Gastrocnemius medialis (tissue), 4 donors: ENCODE measurements around the gene MCUR1.

ENCODE experiments used
- POLR2A ChIP-seq, 2 donors: fragments of 450-650 bp; IDR thresholded peaks; one replicate each; pipeline ENCODE4 v1.6.1; 2017; ENCODE audit warnings: antibody characterized with exemption in 2 of 2, mild to moderate bottlenecking in 2 of 2, moderate library complexity in 2 of 2
- TF ChIP-seq, protein P1 (sequence below), 5 experiments: fragments of 450-650 bp in 3 of 5; fragments of 200-600 bp in 2 of 5; sonication (generic) in 2 of 5; IDR thresholded peaks in 4 of 5; conservative IDR thresholded peaks in 1 of 5; 1 replicate in 4 of 5; 2 replicates in 1 of 5; pipeline ENCODE4 v1.5.1; 2016 to 2019; ENCODE audit warnings: antibody characterized with exemption in 5 of 5, mild to moderate bottlenecking in 3 of 5, moderate library complexity in 3 of 5

GRCh38 chr6:13769034-13769654, 45.2 kb downstream of the MCUR1 start:
- TF ChIP-seq, protein P1, sequence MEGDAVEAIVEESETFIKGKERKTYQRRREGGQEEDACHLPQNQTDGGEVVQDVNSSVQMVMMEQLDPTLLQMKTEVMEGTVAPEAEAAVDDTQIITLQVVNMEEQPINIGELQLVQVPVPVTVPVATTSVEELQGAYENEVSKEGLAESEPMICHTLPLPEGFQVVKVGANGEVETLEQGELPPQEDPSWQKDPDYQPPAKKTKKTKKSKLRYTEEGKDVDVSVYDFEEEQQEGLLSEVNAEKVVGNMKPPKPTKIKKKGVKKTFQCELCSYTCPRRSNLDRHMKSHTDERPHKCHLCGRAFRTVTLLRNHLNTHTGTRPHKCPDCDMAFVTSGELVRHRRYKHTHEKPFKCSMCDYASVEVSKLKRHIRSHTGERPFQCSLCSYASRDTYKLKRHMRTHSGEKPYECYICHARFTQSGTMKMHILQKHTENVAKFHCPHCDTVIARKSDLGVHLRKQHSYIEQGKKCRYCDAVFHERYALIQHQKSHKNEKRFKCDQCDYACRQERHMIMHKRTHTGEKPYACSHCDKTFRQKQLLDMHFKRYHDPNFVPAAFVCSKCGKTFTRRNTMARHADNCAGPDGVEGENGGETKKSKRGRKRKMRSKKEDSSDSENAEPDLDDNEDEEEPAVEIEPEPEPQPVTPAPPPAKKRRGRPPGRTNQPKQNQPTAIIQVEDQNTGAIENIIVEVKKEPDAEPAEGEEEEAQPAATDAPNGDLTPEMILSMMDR (IDR thresholded peaks at IDR 0.05 in 4 of 5, conservative IDR thresholded peaks at IDR 0.05 in 1 of 5), result no peak
- no peak for TF ChIP-seq POLR2A (IDR thresholded peaks at IDR 0.05)
